PC-3 (cell line): ENCODE data around the gene PLXNC1. TPM values are rescaled to one million over a fixed set of nuclear protein-coding genes. Genes with fewer than 3 reads are reported as not detected.

Source experiments
- ATAC-seq: fragments of 200-7000 bp; cut with Tn5 transposase; 2 replicates; pipeline ENCODE4 v1.9.1; 2020; ENCODE audit warnings: mild to moderate bottlenecking, moderate library complexity
- BruUV-seq: library from RNA; stranded (reverse); fragments of 400-500 nt; replicated peaks from 2 replicates; lab custom pipeline; 2021; lab: Mats Ljungman, UMichigan
- CTCF ChIA-PET: fragments of 300-600 bp; sonication (Branson Sonifier 250); formaldehyde crosslinking; loops from one replicate; lab custom pipeline; 2022; ENCODE audit warnings: antibody characterized with exemption; lab: Charles Lee
- POLR2A ChIA-PET: fragments of 300-600 bp; sonication (Branson Sonifier 250); formaldehyde crosslinking; loops from one replicate; lab custom pipeline; 2022; ENCODE audit warnings: antibody characterized with exemption; ENCODE audit not compliant: unreplicated experiment; lab: Charles Lee
- DNase-seq: peaks from one replicate; pipeline ENCODE4 v3.0.0-alpha.2; 2015
- H2AFZ ChIP-seq: fragments of 300-600 bp; sonication (generic); 2 replicates; pipeline ENCODE4 v1.6.0; 2016; ENCODE audit warnings: antibody characterized with exemption, low read length
- H3F3A ChIP-seq: fragments of 300-600 bp; sonication (generic); one replicate; pipeline ENCODE4 v1.6.0; 2017; ENCODE audit warnings: antibody characterized with exemption, low read length, control low read depth, mild to moderate bottlenecking; ENCODE audit not compliant: unreplicated experiment
- H3K27ac ChIP-seq: fragments of 300-600 bp; sonication (generic); 2 replicates; pipeline ENCODE4 v1.5.1; 2016; ENCODE audit warnings: mild to moderate bottlenecking, low read length
- H3K27me3 ChIP-seq: fragments of 300-600 bp; sonication (generic); 2 replicates; pipeline ENCODE4 v1.6.1; 2016; ENCODE audit warnings: low read length, mixed read lengths
- H3K36me3 ChIP-seq: fragments of 300-600 bp; sonication (generic); 2 replicates; pipeline ENCODE4 v1.6.1; 2016; ENCODE audit warnings: low read depth, mixed run types, low read length, mixed read lengths
- H3K4me1 ChIP-seq: fragments of 300-600 bp; sonication (generic); 2 replicates; pipeline ENCODE4 v1.5.1; 2016; ENCODE audit warnings: low read length; ENCODE audit not compliant: insufficient read depth
- H3K4me2 ChIP-seq: fragments of 300-600 bp; sonication (generic); 2 replicates; pipeline ENCODE4 v1.6.0; 2016; ENCODE audit warnings: low read length
- H3K4me3 ChIP-seq: fragments of 300-600 bp; sonication (generic); 2 replicates; pipeline ENCODE4 v1.5.1; 2016; ENCODE audit warnings: mild to moderate bottlenecking, low read length, mixed read lengths
- H3K79me2 ChIP-seq: fragments of 300-600 bp; sonication (generic); 2 replicates; pipeline ENCODE4 v1.6.1; 2017; ENCODE audit warnings: low read length, mixed read lengths
- H3K9ac ChIP-seq: fragments of 300-600 bp; sonication (generic); 2 replicates; pipeline ENCODE4 v1.6.0; 2016; ENCODE audit warnings: mild to moderate bottlenecking, low read length
- H3K9me2 ChIP-seq: fragments of 300-600 bp; sonication (generic); replicated peaks from 2 replicates; pipeline ENCODE4 v1.6.1; 2016; ENCODE audit warnings: mixed run types, low read length, mixed read lengths
- H3K9me3 ChIP-seq: fragments of 300-600 bp; sonication (generic); 2 replicates; pipeline ENCODE4 v1.6.1; 2016; ENCODE audit warnings: low read length, mixed read lengths
- H4K20me1 ChIP-seq: fragments of 300-600 bp; sonication (generic); 2 replicates; pipeline ENCODE4 v1.6.1; 2016; ENCODE audit warnings: low read length, mixed read lengths
- EZH2 ChIP-seq: fragments of 300-600 bp; sonication (generic); IDR thresholded peaks from one replicate; pipeline ENCODE4 v1.6.1; 2017; ENCODE audit warnings: antibody characterized with exemption, mild to moderate bottlenecking, low read length; ENCODE audit not compliant: unreplicated experiment
- EZH2phosphoT487 ChIP-seq: fragments of 300-600 bp; sonication (generic); IDR thresholded peaks from 2 replicates; pipeline ENCODE4 v1.6.1; 2018; ENCODE audit warnings: mild to moderate bottlenecking, antibody characterized with exemption, low read length, borderline replicate concordance
- intact Hi-C: fragments of 100-400 bp; cut with micrococcal nuclease; formaldehyde crosslinking; loops from 2 replicates; pipeline ENCODE4 v1.9.0; 2023
- total RNA-seq: library from RNA; depleted of rRNA; stranded (reverse); fragments of >200 nt; gene quantifications from 2 replicates; pipeline ENCODE4 v1.2.3, GENCODE V29; 2014
- TF ChIP-seq, protein P1 (sequence below): fragments of 300-600 bp; sonication (generic); conservative IDR thresholded peaks from 2 replicates; pipeline ENCODE4 v1.5.1; 2017; ENCODE audit warnings: antibody characterized with exemption, low read depth, mild to moderate bottlenecking, low read length

PLXNC1 gene
- total RNA-seq, 1 experiment from 2014 or later = 0.15 TPM

DNA sequence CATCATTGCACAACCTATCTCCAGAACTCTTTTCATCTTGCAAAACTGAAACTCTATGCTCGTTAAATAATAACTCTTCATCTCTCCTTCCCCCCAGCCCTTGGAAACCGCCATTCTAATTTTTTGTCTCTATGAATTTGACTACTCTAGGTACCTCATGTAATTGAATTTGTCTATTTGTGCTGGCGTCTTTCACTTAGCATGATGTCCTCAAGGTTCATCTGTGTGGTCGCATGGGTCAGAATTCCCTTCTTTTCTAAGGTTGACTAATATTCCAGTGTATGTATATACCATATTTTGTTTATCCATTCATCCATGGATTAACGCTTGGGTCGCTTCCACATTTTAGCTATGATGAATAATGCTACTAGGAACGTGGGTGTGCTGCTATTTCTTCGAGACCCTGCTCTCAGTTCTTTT is 80.1 kb downstream of the PLXNC1 start:
- Histone ChIP-seq H3K4me3 (no peak overlapping the region), H3K4me2 (no peak overlapping the region), H3K36me3 (no peaks in the 10 kb centered on the region), H3K79me2 (no peaks in the 10 kb centered on the region), H3K27me3 (peaks cover 91% of the 10 kb centered on the region), H3F3A (no peaks in the 10 kb centered on the region), H3K4me1 (no peaks in the 10 kb centered on the region), H4K20me1 (no peaks in the 10 kb centered on the region), H2AFZ (no peak overlapping the region), H3K9ac (no peak overlapping the region), H3K27ac (no peak overlapping the region), H3K9me3 (no peaks in the 10 kb centered on the region), H3K9me2 (no peaks in the 10 kb centered on the region)
- CTCF ChIA-PET = no interaction called here
- intact Hi-C loops = no loop called here
- BruUV-seq = no TSS peak
- DNase-seq (no peak), ATAC-seq (no peak)
- POLR2A ChIA-PET = no interaction called here
- TF ChIP-seq, protein P1, sequence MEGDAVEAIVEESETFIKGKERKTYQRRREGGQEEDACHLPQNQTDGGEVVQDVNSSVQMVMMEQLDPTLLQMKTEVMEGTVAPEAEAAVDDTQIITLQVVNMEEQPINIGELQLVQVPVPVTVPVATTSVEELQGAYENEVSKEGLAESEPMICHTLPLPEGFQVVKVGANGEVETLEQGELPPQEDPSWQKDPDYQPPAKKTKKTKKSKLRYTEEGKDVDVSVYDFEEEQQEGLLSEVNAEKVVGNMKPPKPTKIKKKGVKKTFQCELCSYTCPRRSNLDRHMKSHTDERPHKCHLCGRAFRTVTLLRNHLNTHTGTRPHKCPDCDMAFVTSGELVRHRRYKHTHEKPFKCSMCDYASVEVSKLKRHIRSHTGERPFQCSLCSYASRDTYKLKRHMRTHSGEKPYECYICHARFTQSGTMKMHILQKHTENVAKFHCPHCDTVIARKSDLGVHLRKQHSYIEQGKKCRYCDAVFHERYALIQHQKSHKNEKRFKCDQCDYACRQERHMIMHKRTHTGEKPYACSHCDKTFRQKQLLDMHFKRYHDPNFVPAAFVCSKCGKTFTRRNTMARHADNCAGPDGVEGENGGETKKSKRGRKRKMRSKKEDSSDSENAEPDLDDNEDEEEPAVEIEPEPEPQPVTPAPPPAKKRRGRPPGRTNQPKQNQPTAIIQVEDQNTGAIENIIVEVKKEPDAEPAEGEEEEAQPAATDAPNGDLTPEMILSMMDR = no peak
- TF ChIP-seq EZH2 (no peak), EZH2phosphoT487 (no peak)

DNA sequence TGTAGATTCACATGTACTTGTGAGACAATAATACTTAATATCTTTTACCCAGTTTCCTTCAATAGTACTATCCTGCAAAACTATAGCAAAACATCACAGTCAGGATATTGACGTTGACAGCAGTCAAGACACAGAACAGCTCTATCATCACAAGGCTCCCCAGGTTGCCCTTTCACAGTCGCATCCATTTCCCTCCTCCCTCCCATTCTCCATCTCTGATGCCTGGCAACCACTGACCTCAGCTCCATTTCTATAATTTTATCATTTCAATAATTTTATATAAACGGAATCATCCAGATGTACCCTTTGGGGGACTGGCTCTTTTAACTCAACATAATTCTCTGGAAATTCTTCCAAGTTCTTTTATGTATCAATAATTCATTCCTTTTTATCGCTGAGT is 81.5 kb downstream of the PLXNC1 start:
- H3K4me1 ChIP-seq = no peaks in the 10 kb centered on the region
- intact Hi-C loops = no loop called here
- peaks cover 91% of the 10 kb centered on the region for H3K27me3 ChIP-seq
- BruUV-seq = no TSS peak
- no peak for TF ChIP-seq EZH2
- TF ChIP-seq, protein P1 = no peak
- TF ChIP-seq EZH2phosphoT487 = no peak
- H3K36me3 ChIP-seq = no peaks in the 10 kb centered on the region
- H3F3A ChIP-seq = no peaks in the 10 kb centered on the region
- H2AFZ ChIP-seq = no peak overlapping the region
- no peaks in the 10 kb centered on the region for H3K9me2 ChIP-seq
- ChIA-PET POLR2A (no interaction called here), CTCF (no interaction called here)
- H3K4me2 ChIP-seq = no peak overlapping the region
- no peak for ATAC-seq
- no peaks in the 10 kb centered on the region for H3K9me3 ChIP-seq
- no peak overlapping the region for H3K9ac ChIP-seq
- H3K4me3 ChIP-seq = no peak overlapping the region
- no peaks in the 10 kb centered on the region for H3K79me2 ChIP-seq
- no peak for DNase-seq
- no peak overlapping the region for H3K27ac ChIP-seq
- no peaks in the 10 kb centered on the region for H4K20me1 ChIP-seq

DNA sequence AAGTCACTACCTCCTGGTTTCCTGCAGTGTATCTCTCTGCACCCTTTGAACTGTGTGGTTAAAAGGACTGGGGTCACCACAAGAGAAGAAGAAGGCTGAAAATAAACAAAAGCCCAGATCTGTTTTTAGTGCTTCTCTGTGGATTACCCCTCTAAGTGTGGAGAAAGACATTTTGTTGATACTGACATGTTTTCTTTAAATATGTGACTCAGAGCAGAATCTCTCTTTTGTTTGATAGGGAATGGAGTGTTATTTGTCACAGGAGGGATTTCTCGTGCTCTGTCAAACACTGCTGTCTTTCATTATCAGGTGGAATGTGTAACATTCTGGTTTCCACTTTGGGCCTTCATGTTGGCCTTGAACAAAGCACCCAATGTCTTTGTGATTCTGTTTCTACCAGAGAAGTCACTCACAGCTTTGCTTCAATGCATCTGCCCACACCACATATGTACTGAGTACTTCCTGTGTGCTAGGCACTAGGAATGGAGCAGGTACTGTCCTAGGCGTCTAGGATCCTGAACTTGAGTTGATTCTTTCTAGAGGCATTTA is 82.1 kb downstream of the PLXNC1 start:
- no peaks in the 10 kb centered on the region for H3K9me3 ChIP-seq
- no peak for DNase-seq
- no peak overlapping the region for H3K9ac ChIP-seq
- H3K79me2 ChIP-seq = no peaks in the 10 kb centered on the region
- intact Hi-C loops = no loop called here
- no TSS peak for BruUV-seq
- H3K4me1 ChIP-seq = no peaks in the 10 kb centered on the region
- ATAC-seq = no peak
- H3K36me3 ChIP-seq = no peaks in the 10 kb centered on the region
- POLR2A ChIA-PET = no interaction called here
- H3K4me2 ChIP-seq = no peak overlapping the region
- no peak overlapping the region for H3K27ac ChIP-seq
- no peak overlapping the region for H3K4me3 ChIP-seq
- no peaks in the 10 kb centered on the region for H3K9me2 ChIP-seq
- peaks cover 91% of the 10 kb centered on the region for H3K27me3 ChIP-seq
- no peak overlapping the region for H2AFZ ChIP-seq
- CTCF ChIA-PET = no interaction called here
- TF ChIP-seq EZH2phosphoT487 = no peak
- TF ChIP-seq, protein P1 = no peak
- no peak for TF ChIP-seq EZH2
- H3F3A ChIP-seq = no peaks in the 10 kb centered on the region
- no peaks in the 10 kb centered on the region for H4K20me1 ChIP-seq
